GM12864 (cell line): ENCODE measurements around the gene DEDD2.

Experiments
- DNase-seq: peaks from one replicate; pipeline ENCODE4 v3.0.0-alpha.2; 2011; ENCODE audit warnings: low read depth
- H3K4me3 ChIP-seq: 2 replicates; pipeline ENCODE4 v1.5.1; 2011; ENCODE audit warnings: mild to moderate bottlenecking, low read depth, low read length, control low read depth
- TF ChIP-seq, protein P1 (sequence below): IDR thresholded peaks from 2 replicates; pipeline ENCODE4 v1.5.1; 2011; ENCODE audit warnings: low read depth, mild to moderate bottlenecking, moderate library complexity, low read length, control low read depth, inconsistent platforms; ENCODE audit errors: missing control alignments

The DEDD2 gene

GRCh38 chr19:42229855-42230351, 12.4 kb upstream of the DEDD2 start:
- H3K4me3 ChIP-seq = no peak overlapping the region
- TF ChIP-seq, protein P1, sequence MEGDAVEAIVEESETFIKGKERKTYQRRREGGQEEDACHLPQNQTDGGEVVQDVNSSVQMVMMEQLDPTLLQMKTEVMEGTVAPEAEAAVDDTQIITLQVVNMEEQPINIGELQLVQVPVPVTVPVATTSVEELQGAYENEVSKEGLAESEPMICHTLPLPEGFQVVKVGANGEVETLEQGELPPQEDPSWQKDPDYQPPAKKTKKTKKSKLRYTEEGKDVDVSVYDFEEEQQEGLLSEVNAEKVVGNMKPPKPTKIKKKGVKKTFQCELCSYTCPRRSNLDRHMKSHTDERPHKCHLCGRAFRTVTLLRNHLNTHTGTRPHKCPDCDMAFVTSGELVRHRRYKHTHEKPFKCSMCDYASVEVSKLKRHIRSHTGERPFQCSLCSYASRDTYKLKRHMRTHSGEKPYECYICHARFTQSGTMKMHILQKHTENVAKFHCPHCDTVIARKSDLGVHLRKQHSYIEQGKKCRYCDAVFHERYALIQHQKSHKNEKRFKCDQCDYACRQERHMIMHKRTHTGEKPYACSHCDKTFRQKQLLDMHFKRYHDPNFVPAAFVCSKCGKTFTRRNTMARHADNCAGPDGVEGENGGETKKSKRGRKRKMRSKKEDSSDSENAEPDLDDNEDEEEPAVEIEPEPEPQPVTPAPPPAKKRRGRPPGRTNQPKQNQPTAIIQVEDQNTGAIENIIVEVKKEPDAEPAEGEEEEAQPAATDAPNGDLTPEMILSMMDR = no peak
- no peak for DNase-seq

- H3K4me3 ChIP-seq = no peak overlapping the region
- DNase-seq = no peak
- TF ChIP-seq, protein P1 = peak; percentile 6
Observed at GRCh38 chr19:42229301-42229854, 11.9 kb upstream of the DEDD2 start.

GRCh38 chr19:42228641-42229040, 11.2 kb upstream of the DEDD2 start:
- no peak overlapping the region for H3K4me3 ChIP-seq
- TF ChIP-seq, protein P1 = no peak
- DNase-seq = no peak

DNA sequence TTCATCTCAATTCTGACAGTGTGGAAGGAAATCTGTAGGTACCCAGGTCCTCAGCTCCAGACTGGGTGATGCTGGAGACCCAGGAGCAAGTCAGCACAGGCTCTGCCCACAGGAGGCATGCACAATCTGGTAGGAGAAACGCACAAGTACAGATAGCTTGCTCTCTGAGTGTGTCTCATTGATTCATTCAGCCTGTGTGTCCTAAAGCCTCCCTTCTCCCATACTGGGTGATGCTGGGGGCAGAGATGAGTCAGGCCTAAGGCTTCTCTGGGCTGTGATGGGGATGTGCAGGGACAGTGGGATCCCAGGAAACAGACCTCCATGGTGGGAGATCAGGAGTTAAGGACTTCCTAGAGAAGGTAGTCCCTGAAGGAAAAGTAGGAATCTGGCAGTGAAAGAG, 9.4 kb upstream of the DEDD2 start:
- H3K4me3 ChIP-seq = no peak overlapping the region
- TF ChIP-seq, protein P1 = no peak
- DNase-seq = no peak

GRCh38 chr19:42225718-42226292, 8.3 kb upstream of the DEDD2 start:
- TF ChIP-seq, protein P1 = no peak
- no peak overlapping the region for H3K4me3 ChIP-seq
- no peak for DNase-seq

DNA sequence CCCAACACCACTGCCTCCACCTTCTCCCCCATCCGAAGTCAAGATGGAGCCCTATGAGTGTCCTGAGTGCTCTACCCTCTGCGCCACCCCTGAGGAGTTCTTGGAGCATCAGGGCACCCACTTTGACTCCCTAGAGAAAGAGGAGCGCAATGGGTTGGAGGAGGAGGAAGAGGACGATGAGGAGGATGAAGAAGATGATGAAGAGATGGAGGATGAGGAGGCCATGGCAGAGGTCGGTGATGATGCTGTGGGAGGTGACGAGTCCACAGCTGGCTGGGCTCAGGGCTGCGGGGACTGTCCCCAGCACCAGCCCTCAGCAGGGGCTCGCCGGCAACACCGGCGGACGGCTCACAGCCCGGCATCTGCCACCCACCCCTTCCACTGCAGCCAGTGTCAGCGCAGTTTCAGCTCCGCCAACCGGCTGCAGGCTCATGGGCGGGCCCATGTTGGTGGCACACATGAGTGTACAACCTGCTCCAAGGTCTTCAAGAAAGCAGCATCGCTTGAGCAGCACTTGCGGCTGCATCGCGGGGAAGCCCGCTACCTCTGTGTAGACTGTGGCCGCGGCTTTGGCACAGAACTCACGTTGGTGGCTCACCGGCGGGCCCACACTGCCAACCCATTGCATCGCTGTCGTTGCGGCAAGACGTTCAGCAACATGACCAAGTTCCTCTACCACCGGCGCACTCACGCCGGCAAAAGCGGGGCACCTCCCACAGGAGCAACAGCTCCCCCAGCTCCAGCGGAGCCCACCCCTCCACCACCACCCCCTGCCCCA, 7.7 kb upstream of the DEDD2 start:
- DNase-seq = no peak
- TF ChIP-seq, protein P1 = no peak
- no peak overlapping the region for H3K4me3 ChIP-seq
